ENCODE results near the gene ARHGDIB.

DNA sequence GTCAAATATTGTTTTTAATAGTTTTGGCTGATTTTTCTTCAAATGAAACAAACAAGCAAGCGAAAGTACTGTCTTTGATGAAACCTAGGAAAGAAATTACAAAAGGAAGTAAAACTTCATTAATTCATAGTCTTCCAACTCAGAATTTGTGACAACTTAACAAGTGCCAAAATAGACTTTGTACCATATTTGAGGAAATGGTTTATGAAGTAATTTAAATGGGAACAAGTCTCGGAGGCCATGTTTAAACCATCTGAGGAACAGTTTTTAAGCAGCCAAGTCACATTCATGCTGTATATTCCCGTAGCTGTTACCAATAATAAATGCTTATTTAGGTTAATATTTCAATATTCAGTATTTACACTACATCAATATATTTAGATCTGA, 745 bp upstream of the ARHGDIB start:
- TF ChIP-seq, protein P1, sequence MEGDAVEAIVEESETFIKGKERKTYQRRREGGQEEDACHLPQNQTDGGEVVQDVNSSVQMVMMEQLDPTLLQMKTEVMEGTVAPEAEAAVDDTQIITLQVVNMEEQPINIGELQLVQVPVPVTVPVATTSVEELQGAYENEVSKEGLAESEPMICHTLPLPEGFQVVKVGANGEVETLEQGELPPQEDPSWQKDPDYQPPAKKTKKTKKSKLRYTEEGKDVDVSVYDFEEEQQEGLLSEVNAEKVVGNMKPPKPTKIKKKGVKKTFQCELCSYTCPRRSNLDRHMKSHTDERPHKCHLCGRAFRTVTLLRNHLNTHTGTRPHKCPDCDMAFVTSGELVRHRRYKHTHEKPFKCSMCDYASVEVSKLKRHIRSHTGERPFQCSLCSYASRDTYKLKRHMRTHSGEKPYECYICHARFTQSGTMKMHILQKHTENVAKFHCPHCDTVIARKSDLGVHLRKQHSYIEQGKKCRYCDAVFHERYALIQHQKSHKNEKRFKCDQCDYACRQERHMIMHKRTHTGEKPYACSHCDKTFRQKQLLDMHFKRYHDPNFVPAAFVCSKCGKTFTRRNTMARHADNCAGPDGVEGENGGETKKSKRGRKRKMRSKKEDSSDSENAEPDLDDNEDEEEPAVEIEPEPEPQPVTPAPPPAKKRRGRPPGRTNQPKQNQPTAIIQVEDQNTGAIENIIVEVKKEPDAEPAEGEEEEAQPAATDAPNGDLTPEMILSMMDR (IDR thresholded peaks at IDR 0.05) = no peak
- TF ChIP-seq POLR2AphosphoS5 (IDR thresholded peaks at IDR 0.05) (no peak), POLR2A (IDR thresholded peaks at IDR 0.05) (no peak)
